ENCODE data around the gene NEK3.

Gene NEK3

GRCh38 chr13:52169839-52170238, 10.4 kb upstream of the NEK3 start:
- no peak for DNase-seq (ENCODE audit: low read depth)

GRCh38 chr13:52165411-52165810, 6.0 kb upstream of the NEK3 start:
- DNase-seq (ENCODE audit: low read depth), result no peak

- DNase-seq (ENCODE audit: low read depth), result no peak
Observed at GRCh38 chr13:52164989-52165388, 5.6 kb upstream of the NEK3 start.

GRCh38 chr13:52163878-52164277, 4.5 kb upstream of the NEK3 start:
- DNase-seq (ENCODE audit: low read depth), result peak; percentile 39

- peak; percentile 59 for DNase-seq (ENCODE audit: low read depth)
Observed at GRCh38 chr13:52162279-52163101, 3.1 kb upstream of the NEK3 start.

- DNase-seq (ENCODE audit: low read depth), result no peak
Observed at GRCh38 chr13:52161181-52161646, 1.8 kb upstream of the NEK3 start.

GRCh38 chr13:52160506-52160905, 1.1 kb upstream of the NEK3 start:
- DNase-seq (ENCODE audit: low read depth), result no peak

- no peak for DNase-seq (ENCODE audit: low read depth)
Observed at GRCh38 chr13:52160053-52160452, 656 bp upstream of the NEK3 start.

GRCh38 chr13:52158629-52159158, 703 bp downstream of the NEK3 start:
- peak; percentile 57 for DNase-seq (ENCODE audit: low read depth)

GRCh38 chr13:52156724-52157261, 2.6 kb downstream of the NEK3 start:
- DNase-seq (ENCODE audit: low read depth), result no peak

- DNase-seq (ENCODE audit: low read depth), result no peak
Observed at GRCh38 chr13:52155177-52155576, 4.2 kb downstream of the NEK3 start.

GRCh38 chr13:52147225-52147624, 12.2 kb downstream of the NEK3 start:
- no peak for DNase-seq (ENCODE audit: low read depth)

GRCh38 chr13:52141299-52141698, 18.1 kb downstream of the NEK3 start:
- DNase-seq (ENCODE audit: low read depth), result peak; percentile 13

- DNase-seq (ENCODE audit: low read depth), result no peak
Observed at GRCh38 chr13:52137489-52137888, 21.9 kb downstream of the NEK3 start.

GRCh38 chr13:52136763-52137162, 22.6 kb downstream of the NEK3 start:
- DNase-seq (ENCODE audit: low read depth), result no peak

- peak; percentile 28 for DNase-seq (ENCODE audit: low read depth)
Observed at GRCh38 chr13:52130641-52131040, 28.8 kb downstream of the NEK3 start.

- DNase-seq (ENCODE audit: low read depth), result peak; percentile 68
Observed at GRCh38 chr13:52128714-52129700, 30.4 kb downstream of the NEK3 start, which contains the start of gene NEK5. NEK5 (minus strand) TSS chr13:52129073; CDS start chr13:52127482, 1,591 bp downstream.

GRCh38 chr13:52127783-52128702, 31.4 kb downstream of the NEK3 start:
- peak; percentile 70 for DNase-seq (ENCODE audit: low read depth)

GRCh38 chr13:52127378-52127777, 32.0 kb downstream of the NEK3 start:
- no peak for DNase-seq (ENCODE audit: low read depth)

- no peak for DNase-seq (ENCODE audit: low read depth)
Observed at GRCh38 chr13:52125547-52125946, 33.9 kb downstream of the NEK3 start.

GRCh38 chr13:52118595-52118994, 40.8 kb downstream of the NEK3 start:
- DNase-seq (ENCODE audit: low read depth), result no peak

Data from ELR (cell line).